ENCODE measurements around the gene RNF213. TPM values are rescaled to one million over a fixed set of nuclear protein-coding genes. Genes with fewer than 3 reads are reported as not detected.

The RNF213 gene
- total and polyA plus RNA-seq, 2 of the 8 experiments (the other 6 are each of a cell fraction or from before 2014, with no cell fraction given) = 33.8 to 62.8 TPM

DNA sequence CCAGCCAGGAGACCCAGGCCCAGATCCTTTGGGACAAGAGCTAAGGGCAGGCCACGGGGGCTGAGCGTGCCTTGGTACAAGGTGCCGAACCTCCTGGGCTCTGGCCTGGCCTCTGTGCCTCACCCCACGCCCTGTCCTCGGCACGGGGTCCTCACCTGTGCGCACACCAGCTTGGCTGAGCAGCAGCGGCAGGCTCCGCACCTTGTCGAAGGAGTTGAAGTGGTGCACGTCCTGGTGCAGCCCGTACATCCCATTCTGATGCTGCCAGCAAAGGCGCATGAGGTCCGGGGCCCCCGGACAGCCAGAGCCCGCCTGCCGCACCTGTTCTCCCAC is 45.8 kb upstream of the RNF213 start (continued):
- TF ChIP-seq, protein P1, sequence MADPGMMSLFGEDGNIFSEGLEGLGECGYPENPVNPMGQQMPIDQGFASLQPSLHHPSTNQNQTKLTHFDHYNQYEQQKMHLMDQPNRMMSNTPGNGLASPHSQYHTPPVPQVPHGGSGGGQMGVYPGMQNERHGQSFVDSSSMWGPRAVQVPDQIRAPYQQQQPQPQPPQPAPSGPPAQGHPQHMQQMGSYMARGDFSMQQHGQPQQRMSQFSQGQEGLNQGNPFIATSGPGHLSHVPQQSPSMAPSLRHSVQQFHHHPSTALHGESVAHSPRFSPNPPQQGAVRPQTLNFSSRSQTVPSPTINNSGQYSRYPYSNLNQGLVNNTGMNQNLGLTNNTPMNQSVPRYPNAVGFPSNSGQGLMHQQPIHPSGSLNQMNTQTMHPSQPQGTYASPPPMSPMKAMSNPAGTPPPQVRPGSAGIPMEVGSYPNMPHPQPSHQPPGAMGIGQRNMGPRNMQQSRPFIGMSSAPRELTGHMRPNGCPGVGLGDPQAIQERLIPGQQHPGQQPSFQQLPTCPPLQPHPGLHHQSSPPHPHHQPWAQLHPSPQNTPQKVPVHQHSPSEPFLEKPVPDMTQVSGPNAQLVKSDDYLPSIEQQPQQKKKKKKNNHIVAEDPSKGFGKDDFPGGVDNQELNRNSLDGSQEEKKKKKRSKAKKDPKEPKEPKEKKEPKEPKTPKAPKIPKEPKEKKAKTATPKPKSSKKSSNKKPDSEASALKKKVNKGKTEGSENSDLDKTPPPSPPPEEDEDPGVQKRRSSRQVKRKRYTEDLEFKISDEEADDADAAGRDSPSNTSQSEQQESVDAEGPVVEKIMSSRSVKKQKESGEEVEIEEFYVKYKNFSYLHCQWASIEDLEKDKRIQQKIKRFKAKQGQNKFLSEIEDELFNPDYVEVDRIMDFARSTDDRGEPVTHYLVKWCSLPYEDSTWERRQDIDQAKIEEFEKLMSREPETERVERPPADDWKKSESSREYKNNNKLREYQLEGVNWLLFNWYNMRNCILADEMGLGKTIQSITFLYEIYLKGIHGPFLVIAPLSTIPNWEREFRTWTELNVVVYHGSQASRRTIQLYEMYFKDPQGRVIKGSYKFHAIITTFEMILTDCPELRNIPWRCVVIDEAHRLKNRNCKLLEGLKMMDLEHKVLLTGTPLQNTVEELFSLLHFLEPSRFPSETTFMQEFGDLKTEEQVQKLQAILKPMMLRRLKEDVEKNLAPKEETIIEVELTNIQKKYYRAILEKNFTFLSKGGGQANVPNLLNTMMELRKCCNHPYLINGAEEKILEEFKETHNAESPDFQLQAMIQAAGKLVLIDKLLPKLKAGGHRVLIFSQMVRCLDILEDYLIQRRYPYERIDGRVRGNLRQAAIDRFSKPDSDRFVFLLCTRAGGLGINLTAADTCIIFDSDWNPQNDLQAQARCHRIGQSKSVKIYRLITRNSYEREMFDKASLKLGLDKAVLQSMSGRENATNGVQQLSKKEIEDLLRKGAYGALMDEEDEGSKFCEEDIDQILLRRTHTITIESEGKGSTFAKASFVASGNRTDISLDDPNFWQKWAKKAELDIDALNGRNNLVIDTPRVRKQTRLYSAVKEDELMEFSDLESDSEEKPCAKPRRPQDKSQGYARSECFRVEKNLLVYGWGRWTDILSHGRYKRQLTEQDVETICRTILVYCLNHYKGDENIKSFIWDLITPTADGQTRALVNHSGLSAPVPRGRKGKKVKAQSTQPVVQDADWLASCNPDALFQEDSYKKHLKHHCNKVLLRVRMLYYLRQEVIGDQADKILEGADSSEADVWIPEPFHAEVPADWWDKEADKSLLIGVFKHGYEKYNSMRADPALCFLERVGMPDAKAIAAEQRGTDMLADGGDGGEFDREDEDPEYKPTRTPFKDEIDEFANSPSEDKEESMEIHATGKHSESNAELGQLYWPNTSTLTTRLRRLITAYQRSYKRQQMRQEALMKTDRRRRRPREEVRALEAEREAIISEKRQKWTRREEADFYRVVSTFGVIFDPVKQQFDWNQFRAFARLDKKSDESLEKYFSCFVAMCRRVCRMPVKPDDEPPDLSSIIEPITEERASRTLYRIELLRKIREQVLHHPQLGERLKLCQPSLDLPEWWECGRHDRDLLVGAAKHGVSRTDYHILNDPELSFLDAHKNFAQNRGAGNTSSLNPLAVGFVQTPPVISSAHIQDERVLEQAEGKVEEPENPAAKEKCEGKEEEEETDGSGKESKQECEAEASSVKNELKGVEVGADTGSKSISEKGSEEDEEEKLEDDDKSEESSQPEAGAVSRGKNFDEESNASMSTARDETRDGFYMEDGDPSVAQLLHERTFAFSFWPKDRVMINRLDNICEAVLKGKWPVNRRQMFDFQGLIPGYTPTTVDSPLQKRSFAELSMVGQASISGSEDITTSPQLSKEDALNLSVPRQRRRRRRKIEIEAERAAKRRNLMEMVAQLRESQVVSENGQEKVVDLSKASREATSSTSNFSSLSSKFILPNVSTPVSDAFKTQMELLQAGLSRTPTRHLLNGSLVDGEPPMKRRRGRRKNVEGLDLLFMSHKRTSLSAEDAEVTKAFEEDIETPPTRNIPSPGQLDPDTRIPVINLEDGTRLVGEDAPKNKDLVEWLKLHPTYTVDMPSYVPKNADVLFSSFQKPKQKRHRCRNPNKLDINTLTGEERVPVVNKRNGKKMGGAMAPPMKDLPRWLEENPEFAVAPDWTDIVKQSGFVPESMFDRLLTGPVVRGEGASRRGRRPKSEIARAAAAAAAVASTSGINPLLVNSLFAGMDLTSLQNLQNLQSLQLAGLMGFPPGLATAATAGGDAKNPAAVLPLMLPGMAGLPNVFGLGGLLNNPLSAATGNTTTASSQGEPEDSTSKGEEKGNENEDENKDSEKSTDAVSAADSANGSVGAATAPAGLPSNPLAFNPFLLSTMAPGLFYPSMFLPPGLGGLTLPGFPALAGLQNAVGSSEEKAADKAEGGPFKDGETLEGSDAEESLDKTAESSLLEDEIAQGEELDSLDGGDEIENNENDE (IDR thresholded peaks at IDR 0.05; ENCODE audit: insufficient replicate concordance, low read length) = no peak
- no peak for TF ChIP-seq CEBPB (IDR thresholded peaks at IDR 0.05; ENCODE audit: low read depth, low read length)

All from H1 (cell line).